AG04450 (cell line): ENCODE data around the gene SETDB1. TPM values are rescaled to one million over a fixed set of nuclear protein-coding genes. Genes with fewer than 3 reads are reported as not detected.

Experiments
- CTCF ChIA-PET: fragments of 300-600, 350-600 bp; formaldehyde crosslinking; extraction: SDS; loops from one replicate; lab custom pipeline; 2022; ENCODE audit warnings: antibody characterized with exemption, inconsistent platforms; lab: Charles Lee
- POLR2A ChIA-PET: fragments of 350-600 bp; formaldehyde crosslinking; extraction: SDS; loops from one replicate; lab custom pipeline; 2021; ENCODE audit warnings: antibody characterized with exemption, inconsistent platforms; lab: Yijun Ruan, JAX
- DNase-seq: peaks from one replicate; pipeline ENCODE4 v3.0.0-alpha.2; 2011; ENCODE audit warnings: low read depth, low spot score
- H3K27ac ChIP-seq: one replicate; pipeline ENCODE4 v1.5.1; 2012; ENCODE audit warnings: low read depth, low read length, control low read depth
- H3K27me3 ChIP-seq: one replicate; pipeline ENCODE4 v1.6.0; 2012; ENCODE audit warnings: low read length; ENCODE audit not compliant: control insufficient read depth, insufficient read depth
- H3K4me3 ChIP-seq: 2 replicates; pipeline ENCODE4 v1.5.1; 2011; ENCODE audit warnings: mild to moderate bottlenecking, low read depth, low read length, control low read depth
- H3K9me3 ChIP-seq: 2 replicates; pipeline ENCODE4 v1.5.1; 2012; ENCODE audit warnings: low read length; ENCODE audit not compliant: control insufficient read depth, insufficient read depth
- CTCF ChIP-seq: IDR thresholded peaks from 2 replicates; pipeline ENCODE4 v1.5.1; 2011; ENCODE audit warnings: low read depth, low read length, control low read depth, inconsistent platforms
- polyA plus RNA-seq: library from polyadenylated mRNA; depleted of rRNA; stranded (reverse); fragments of >200 nt; gene quantifications from 2 replicates; pipeline ENCODE4 v1.2.3, GENCODE V29; 2011

SETDB1 gene
- polyA plus RNA-seq, 1 experiment, result 35.5 TPM

- no peak overlapping the region for H3K27ac ChIP-seq
- H3K4me3 ChIP-seq, result no peak overlapping the region
- H3K27me3 ChIP-seq, result peaks cover 2% of the 10 kb centered on the region
- CTCF ChIA-PET, result interaction anchor here (2.4 kb wide), 1 partner anchor 13 kb away, joined by 12 read pairs; no protein-coding TSS in a partner anchor
- POLR2A ChIA-PET, result no interaction called here
- H3K9me3 ChIP-seq, result peaks cover 3% of the 10 kb centered on the region
- no peak for TF ChIP-seq CTCF
- DNase-seq, result no peak
Observed at GRCh38 chr1:150909585-150910180, 16.5 kb upstream of the SETDB1 start.

- Histone ChIP-seq H3K27ac (no peak overlapping the region), H3K9me3 (peaks cover 3% of the 10 kb centered on the region), H3K4me3 (no peak overlapping the region), H3K27me3 (peaks cover 2% of the 10 kb centered on the region)
- no peak for TF ChIP-seq CTCF
- ChIA-PET POLR2A (no interaction called here), CTCF (interaction anchor here (0.6 to 2.6 kb wide), 2 partner anchors 8 to 10 kb away, joined by 3 to 21 read pairs; no protein-coding TSS in a partner anchor)
- DNase-seq, result no peak
Observed at GRCh38 chr1:150912623-150913022, 13.5 kb upstream of the SETDB1 start.

GRCh38 chr1:150917387-150917786 is 8.8 kb upstream of the SETDB1 start:
- no peak overlapping the region for H3K27ac ChIP-seq
- no peaks in the 10 kb centered on the region for H3K27me3 ChIP-seq
- ChIA-PET POLR2A (no interaction called here), CTCF (interaction anchor here (0.9 kb wide), 1 partner anchor 60 kb away, joined by 3 read pairs; no protein-coding TSS in a partner anchor)
- no peak for DNase-seq
- no peak for TF ChIP-seq CTCF
- H3K9me3 ChIP-seq, result no peaks in the 10 kb centered on the region
- no peak overlapping the region for H3K4me3 ChIP-seq

- H3K27ac ChIP-seq, result no peak overlapping the region
- no peaks in the 10 kb centered on the region for H3K27me3 ChIP-seq
- no peak overlapping the region for H3K4me3 ChIP-seq
- POLR2A ChIA-PET, result no interaction called here
- peak; percentile 84 for TF ChIP-seq CTCF
- peak; percentile 76 for DNase-seq
- CTCF ChIA-PET, result interaction anchor here (0.5 to 2.3 kb wide), 35 partner anchors 9 to 362 kb away, joined by 3 to 21 read pairs (median 4); partner anchors contain the start of gene CTXND2
- H3K9me3 ChIP-seq, result peaks cover 7% of the 10 kb centered on the region; the same call in 1 of the 2 replicates
Observed at GRCh38 chr1:150922519-150922975, 3.6 kb upstream of the SETDB1 start.

GRCh38 chr1:150925080-150925479 is 1.1 kb upstream of the SETDB1 start:
- no peak overlapping the region for H3K4me3 ChIP-seq
- H3K27ac ChIP-seq, result no peak overlapping the region
- CTCF ChIA-PET, result interaction anchor here (0.7 kb wide), 1 partner anchor 111 kb away, joined by 5 read pairs; no protein-coding TSS in a partner anchor
- TF ChIP-seq CTCF, result no peak
- H3K9me3 ChIP-seq, result peaks cover 7% of the 10 kb centered on the region; the same call in 1 of the 2 replicates
- no peaks in the 10 kb centered on the region for H3K27me3 ChIP-seq
- POLR2A ChIA-PET, result no interaction called here
- no peak for DNase-seq
